Testis (tissue), 3 donors: ENCODE results near the gene HOPX. TPM values are rescaled to one million over a fixed set of nuclear protein-coding genes. Genes with fewer than 3 reads are reported as not detected.

Experiments used
- DNase-seq: peaks from one replicate; pipeline ENCODE4 v3.0.0-alpha.2; 2019
- H3K27ac ChIP-seq, 2 donors: fragments of 200-600 bp; sonication (generic); one replicate each; pipeline ENCODE4 v1.5.1; 2019
- H3K27me3 ChIP-seq: fragments of 200-600 bp; sonication (generic); one replicate; pipeline ENCODE4 v1.5.1; 2019
- H3K36me3 ChIP-seq: fragments of 200-600 bp; sonication (generic); one replicate; pipeline ENCODE4 v1.5.1; 2017; ENCODE audit warnings: low read depth; ENCODE audit errors: missing control alignments
- H3K4me1 ChIP-seq: fragments of 200-600 bp; sonication (generic); one replicate; pipeline ENCODE4 v1.5.1; 2019
- H3K4me3 ChIP-seq, 2 donors: fragments of 200-600 bp; sonication (generic); one replicate each; pipeline ENCODE4 v1.5.1; 2017 to 2019
- H3K9me3 ChIP-seq: fragments of 200-600 bp; sonication (generic); one replicate; pipeline ENCODE4 v1.5.1; 2017
- CTCF ChIP-seq, 3 experiments: fragments of 450-650 bp in 2 of 3; fragments of 200-600 bp in 1 of 3; sonication (generic) in 1 of 3; IDR thresholded peaks; one replicate each; pipeline ENCODE4 v1.5.1; 2016 to 2019; ENCODE audit warnings: antibody characterized with exemption in 3 of 3, mild to moderate bottlenecking in 2 of 3, moderate library complexity in 1 of 3
- POLR2A ChIP-seq: fragments of 450-650 bp; IDR thresholded peaks from one replicate; pipeline ENCODE4 v1.6.1; 2017; ENCODE audit warnings: antibody characterized with exemption, mild to moderate bottlenecking, moderate library complexity
- WGBS, 2 donors: methylation state at CpG; one replicate each; pipeline ENCODE4 v1.1.5; 2018; 5-methylcytosine and 5-hydroxymethylcytosine counted together
- intact Hi-C: fragments of 100-400 bp; cut with DNase I; formaldehyde crosslinking; loops from one replicate; pipeline ENCODE4 v1.15.1; 2023; ENCODE audit warnings: low total_unique reads
- polyA plus RNA-seq: library from polyadenylated mRNA; stranded (reverse); fragments of 350-450 nt; fragmentation: Illumina TruSeq; extraction: RNeasy Lipid Tissue Mini Kit (QIAGEN cat#74804); gene quantifications from one replicate; pipeline ENCODE4 v1.2.3, GENCODE V29; 2014; ENCODE audit warnings: low read depth, low replicate concordance; ENCODE audit not compliant: insufficient read depth
- total RNA-seq, 2 donors: library from RNA; depleted of rRNA; stranded (reverse); fragments of >200 nt; gene quantifications; one replicate each; pipeline ENCODE4 v1.2.3, GENCODE V29; 2016

Gene HOPX
- total and polyA plus RNA-seq, 3 donors from 2014 or later: 102 to 158 (median 141) TPM

GRCh38 chr4:56646341-56646740 is 34.8 kb downstream of the HOPX start:
- WGBS, 2 donors: 95 to 100% methylated on average over 1 of the region's 1 CpG
- intact Hi-C loops: no loop called here
- H3K4me3 ChIP-seq: no peak overlapping the region
- no peaks in the 10 kb centered on the region for H3K9me3 ChIP-seq
- no peak overlapping the region for H3K27ac ChIP-seq
- H3K4me1 ChIP-seq: no peaks in the 10 kb centered on the region
- no peaks in the 10 kb centered on the region for H3K27me3 ChIP-seq
- no peaks in the 10 kb centered on the region for H3K36me3 ChIP-seq
- TF ChIP-seq POLR2A: no peak
- TF ChIP-seq CTCF (IDR thresholded peaks at IDR 0.05): no peak
- DNase-seq: no peak

GRCh38 chr4:56643596-56643995 is 37.5 kb downstream of the HOPX start:
- TF ChIP-seq CTCF (IDR thresholded peaks at IDR 0.05) (no peak), POLR2A (no peak)

GRCh38 chr4:56641494-56642051 is 39.5 kb downstream of the HOPX start:
- intact Hi-C loops: no loop called here

More at GRCh38 chr4:56643596-56643995, 37.5 kb downstream of the HOPX start:
- DNase-seq: no peak
- no peak overlapping the region for H3K27ac ChIP-seq
- 94% methylated on average over 6 of the region's 6 CpGs for WGBS, 2 donors
- H3K4me3 ChIP-seq: no peak overlapping the region
- intact Hi-C loops: no loop called here
- H3K4me1 ChIP-seq: no peaks in the 10 kb centered on the region
- H3K9me3 ChIP-seq: no peaks in the 10 kb centered on the region
- no peaks in the 10 kb centered on the region for H3K36me3 ChIP-seq
- no peaks in the 10 kb centered on the region for H3K27me3 ChIP-seq

GRCh38 chr4:56640621-56641493 is 40.2 kb downstream of the HOPX start:
- no peak overlapping the region for H3K4me3 ChIP-seq
- no peaks in the 10 kb centered on the region for H3K36me3 ChIP-seq
- 70 to 71% methylated on average over 5 of the region's 5 CpGs for WGBS, 2 donors
- H3K27me3 ChIP-seq: no peaks in the 10 kb centered on the region
- intact Hi-C loops: no loop called here
- no peak overlapping the region for H3K27ac ChIP-seq
- H3K9me3 ChIP-seq: no peaks in the 10 kb centered on the region
- H3K4me1 ChIP-seq: no peaks in the 10 kb centered on the region
- DNase-seq: no peak
- TF ChIP-seq CTCF (IDR thresholded peaks at IDR 0.05) (no peak), POLR2A (no peak)

More at GRCh38 chr4:56641494-56642051, 39.5 kb downstream of the HOPX start:
- WGBS, 2 donors: 56 to 59% methylated on average over 4 of the region's 4 CpGs
- Histone ChIP-seq H3K4me1 (no peaks in the 10 kb centered on the region), H3K9me3 (no peaks in the 10 kb centered on the region), H3K4me3 (no peak overlapping the region), H3K27me3 (no peaks in the 10 kb centered on the region), H3K27ac (no peak overlapping the region), H3K36me3 (no peaks in the 10 kb centered on the region)
- TF ChIP-seq POLR2A (no peak), CTCF (IDR thresholded peaks at IDR 0.05) (no peak)
- DNase-seq: no peak
